Right cardiac atrium (tissue), 5 donors: Measurements from ENCODE around the gene CDH22. TPM values are rescaled to one million over a fixed set of nuclear protein-coding genes. Genes with fewer than 3 reads are reported as not detected.

ENCODE experiments used
- ATAC-seq, 2 donors: fragments of 200-7000 bp; cut with Tn5 transposase; one replicate each; pipeline versions ENCODE4 v1.8.0 to v1.9.1; 2020; ENCODE audit warnings: moderate library complexity in 2 of 2, mild to moderate bottlenecking in 1 of 2
- DNase-seq, 3 donors: peaks; one replicate each; pipeline ENCODE4 v3.0.0-alpha.2; 2020
- H3K27ac ChIP-seq: one replicate; pipeline ENCODE4 v1.5.1; 2013; ENCODE audit warnings: mild to moderate bottlenecking, low read length, control low read depth, moderate library complexity
- H3K27me3 ChIP-seq: one replicate; pipeline ENCODE4 v1.6.1; 2013; ENCODE audit not compliant: control insufficient read depth, insufficient read depth
- H3K4me1 ChIP-seq: one replicate; pipeline ENCODE4 v1.6.1; 2013; ENCODE audit warnings: low read length; ENCODE audit not compliant: control insufficient read depth, insufficient read depth
- H3K4me3 ChIP-seq: one replicate; pipeline ENCODE4 v1.5.1; 2013; ENCODE audit warnings: low read length, control low read depth
- H3K9me3 ChIP-seq: one replicate; pipeline ENCODE4 v1.6.1; 2013; ENCODE audit warnings: low read length; ENCODE audit not compliant: control insufficient read depth
- WGBS: extraction: QIAGEN DNeasy Blood & Tissue Kit; methylation state at CpG from one replicate; pipeline ENCODE4 v1.1.7; 2013; 5-methylcytosine and 5-hydroxymethylcytosine counted together
- intact Hi-C, 4 donors: fragments of 100-400 bp; cut with DNase I; formaldehyde crosslinking; loops; one replicate each; pipeline versions ENCODE4 v1.11.0 to v1.14.0; 2022 to 2023
- polyA plus RNA-seq: library from polyadenylated mRNA; stranded (reverse); fragments of 200-250 nt; gene quantifications from one replicate; pipeline ENCODE4 v1.2.3, GENCODE V29; 2013
- total RNA-seq, 4 donors: library from RNA; stranded (reverse); fragmentation: NEBNext Ultra II Directional; extraction: Animal tissue kit (Norgen Biotek cat#: 25700); gene quantifications; one replicate each; pipeline ENCODE4 v1.2.1, GENCODE V29; 2021
- donor health status: healthy with polysubstance abuse.
- donor health status: DM: no; HTN: yes; CAD: no.
- donor health status: DM: no; HTN: no; CAD: no.
- donor health status: DM: no; HTN: yes; CAD: no; lungs with severe emphysema.
- donor health status: DM: yes; HTN: yes; CAD: no.

Gene CDH22
- total and polyA plus RNA-seq, 5 donors = 1.6 to 7.0 (median 4.0) TPM

- no peak overlapping the region for H3K27ac ChIP-seq
- 48% methylated on average over 8 of the region's 8 CpGs for WGBS
- no peaks in the 10 kb centered on the region for H3K4me1 ChIP-seq
- H3K9me3 ChIP-seq = no peaks in the 10 kb centered on the region
- DNase-seq (peak; percentile 73 to 90 (median 89)), ATAC-seq (peak; percentile 79 to 84)
- H3K27me3 ChIP-seq = no peaks in the 10 kb centered on the region
- H3K4me3 ChIP-seq = no peak overlapping the region
- intact Hi-C loops = loop anchor here in 1 of 4 donors (10.0 kb wide), 1 partner anchor 59 kb away; no protein-coding TSS in a partner anchor
These were observed 52.7 kb downstream of the CDH22 start for GRCh38 chr20:46255440-46256104.

- intact Hi-C loops = loop anchor here in 1 of 4 donors (10.0 kb wide), 1 partner anchor 61 kb away; no protein-coding TSS in a partner anchor
- Histone ChIP-seq H3K9me3 (no peaks in the 10 kb centered on the region), H3K4me3 (no peak overlapping the region), H3K4me1 (no peaks in the 10 kb centered on the region), H3K27ac (no peak overlapping the region), H3K27me3 (no peaks in the 10 kb centered on the region)
- no peak for DNase-seq
- ATAC-seq = peak in 1 of 2 donors; percentile 36
- WGBS = 6% methylated on average over 8 of the region's 8 CpGs
These were observed 54.9 kb downstream of the CDH22 start for GRCh38 chr20:46253391-46253790.

GRCh38 chr20:46252352-46253091 is 55.8 kb downstream of the CDH22 start:
- intact Hi-C loops = loop anchor here in 1 of 4 donors (10.0 kb wide), 1 partner anchor 62 kb away; no protein-coding TSS in a partner anchor
- ATAC-seq = no peak
- DNase-seq = no peak
- H3K27me3 ChIP-seq = no peaks in the 10 kb centered on the region
- no peaks in the 10 kb centered on the region for H3K9me3 ChIP-seq
- no peaks in the 10 kb centered on the region for H3K4me1 ChIP-seq
- no peak overlapping the region for H3K27ac ChIP-seq
- no peak overlapping the region for H3K4me3 ChIP-seq
- WGBS = 67% methylated on average over 8 of the region's 8 CpGs

- no peak for DNase-seq
- Histone ChIP-seq H3K4me3 (no peak overlapping the region), H3K27ac (no peak overlapping the region), H3K4me1 (no peaks in the 10 kb centered on the region), H3K9me3 (no peaks in the 10 kb centered on the region), H3K27me3 (no peaks in the 10 kb centered on the region)
- WGBS = 2% methylated on average over 56 of the region's 56 CpGs
- ATAC-seq = no peak
- intact Hi-C loops = loop anchor here in 1 of 4 donors (10.0 kb wide), 1 partner anchor 64 kb away; no protein-coding TSS in a partner anchor
These were observed 57.1 kb downstream of the CDH22 start for GRCh38 chr20:46251211-46251673.

GRCh38 chr20:46250772-46251171 is 57.5 kb downstream of the CDH22 start:
- H3K27me3 ChIP-seq = no peaks in the 10 kb centered on the region
- WGBS = 4% methylated on average over 19 of the region's 19 CpGs

GRCh38 chr20:46249671-46250070 is 58.6 kb downstream of the CDH22 start:
- 60% methylated on average over 3 of the region's 3 CpGs for WGBS
- intact Hi-C loops = loop anchor here in 1 of 4 donors (10.0 kb wide), 1 partner anchor 65 kb away; no protein-coding TSS in a partner anchor
- DNase-seq = no peak
- Histone ChIP-seq H3K27me3 (no peaks in the 10 kb centered on the region), H3K9me3 (no peaks in the 10 kb centered on the region), H3K4me1 (no peaks in the 10 kb centered on the region), H3K27ac (no peak overlapping the region), H3K4me3 (no peak overlapping the region)
- no peak for ATAC-seq

More at GRCh38 chr20:46250772-46251171, 57.5 kb downstream of the CDH22 start:
- Histone ChIP-seq H3K27ac (no peak overlapping the region), H3K9me3 (no peaks in the 10 kb centered on the region), H3K4me3 (no peak overlapping the region), H3K4me1 (no peaks in the 10 kb centered on the region)
- ATAC-seq (no peak), DNase-seq (no peak)
- intact Hi-C loops = loop anchor here in 1 of 4 donors (10.0 kb wide), 1 partner anchor 64 kb away; no protein-coding TSS in a partner anchor

- H3K4me3 ChIP-seq = no peak overlapping the region
- DNase-seq (no peak), ATAC-seq (no peak)
- intact Hi-C loops = no loop called here
- H3K27me3 ChIP-seq = no peaks in the 10 kb centered on the region
- 8% methylated on average over 23 of the region's 23 CpGs for WGBS
- no peaks in the 10 kb centered on the region for H3K9me3 ChIP-seq
- no peaks in the 10 kb centered on the region for H3K4me1 ChIP-seq
- H3K27ac ChIP-seq = no peak overlapping the region
These were observed 61.7 kb downstream of the CDH22 start for GRCh38 chr20:46246559-46246958.

- Histone ChIP-seq H3K4me3 (no peak overlapping the region), H3K4me1 (no peaks in the 10 kb centered on the region), H3K27ac (no peak overlapping the region), H3K9me3 (no peaks in the 10 kb centered on the region), H3K27me3 (no peaks in the 10 kb centered on the region)
- DNase-seq (no peak), ATAC-seq (no peak)
- intact Hi-C loops = no loop called here
- WGBS = 53% methylated on average over 9 of the region's 9 CpGs
These were observed 64.3 kb downstream of the CDH22 start for GRCh38 chr20:46243707-46244628.

- Histone ChIP-seq H3K27me3 (no peaks in the 10 kb centered on the region), H3K9me3 (no peaks in the 10 kb centered on the region), H3K4me1 (no peaks in the 10 kb centered on the region), H3K27ac (no peak overlapping the region), H3K4me3 (no peak overlapping the region)
- ATAC-seq (no peak), DNase-seq (no peak)
- intact Hi-C loops = no loop called here
- 44% methylated on average over 2 of the region's 2 CpGs for WGBS
These were observed 65.9 kb downstream of the CDH22 start for GRCh38 chr20:46242390-46242789.

- Histone ChIP-seq H3K27me3 (no peaks in the 10 kb centered on the region), H3K27ac (no peak overlapping the region), H3K9me3 (no peaks in the 10 kb centered on the region), H3K4me3 (no peak overlapping the region), H3K4me1 (no peaks in the 10 kb centered on the region)
- ATAC-seq (no peak), DNase-seq (no peak)
- intact Hi-C loops = no loop called here
- 86% methylated on average over 22 of the region's 22 CpGs for WGBS
These were observed 67.4 kb downstream of the CDH22 start for GRCh38 chr20:46240881-46241280.
